Fibroblast of mammary gland (primary cell): ENCODE results near the gene LRP6.

Experiments used
- DNase-seq: peaks from one replicate; pipeline ENCODE4 v3.0.0-alpha.2; 2010; ENCODE audit warnings: low read depth
- H3K4me3 ChIP-seq: 2 replicates; pipeline ENCODE4 v1.5.1; 2011; ENCODE audit warnings: low read depth, mild to moderate bottlenecking, low read length, moderate library complexity; ENCODE audit not compliant: control insufficient read depth
- TF ChIP-seq, protein P1 (sequence below): conservative IDR thresholded peaks from 2 replicates; pipeline ENCODE4 v1.5.1; 2011; ENCODE audit warnings: low read depth, low read length, inconsistent platforms; ENCODE audit not compliant: control insufficient read depth, insufficient read depth

The LRP6 gene

DNA sequence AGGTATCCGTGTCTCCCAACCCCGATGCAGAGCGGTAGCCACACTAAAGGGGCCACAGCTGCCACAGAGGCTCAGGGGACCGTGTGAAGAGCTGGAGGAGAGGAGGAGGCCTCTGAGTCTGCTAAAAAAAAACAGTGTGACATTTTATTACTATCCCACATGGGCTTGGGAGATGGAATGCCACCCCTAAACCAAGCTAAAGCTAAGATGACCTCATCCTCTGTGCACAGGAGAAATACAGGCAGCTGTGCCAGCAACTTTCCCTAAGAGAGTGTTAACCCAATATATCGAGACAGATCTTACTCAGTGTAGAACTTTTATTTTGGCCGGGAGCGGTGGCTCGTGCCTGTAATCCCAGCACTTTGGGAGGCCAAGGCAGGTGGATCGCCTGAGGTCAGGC is 178.1 kb downstream of the LRP6 start:
- TF ChIP-seq, protein P1, sequence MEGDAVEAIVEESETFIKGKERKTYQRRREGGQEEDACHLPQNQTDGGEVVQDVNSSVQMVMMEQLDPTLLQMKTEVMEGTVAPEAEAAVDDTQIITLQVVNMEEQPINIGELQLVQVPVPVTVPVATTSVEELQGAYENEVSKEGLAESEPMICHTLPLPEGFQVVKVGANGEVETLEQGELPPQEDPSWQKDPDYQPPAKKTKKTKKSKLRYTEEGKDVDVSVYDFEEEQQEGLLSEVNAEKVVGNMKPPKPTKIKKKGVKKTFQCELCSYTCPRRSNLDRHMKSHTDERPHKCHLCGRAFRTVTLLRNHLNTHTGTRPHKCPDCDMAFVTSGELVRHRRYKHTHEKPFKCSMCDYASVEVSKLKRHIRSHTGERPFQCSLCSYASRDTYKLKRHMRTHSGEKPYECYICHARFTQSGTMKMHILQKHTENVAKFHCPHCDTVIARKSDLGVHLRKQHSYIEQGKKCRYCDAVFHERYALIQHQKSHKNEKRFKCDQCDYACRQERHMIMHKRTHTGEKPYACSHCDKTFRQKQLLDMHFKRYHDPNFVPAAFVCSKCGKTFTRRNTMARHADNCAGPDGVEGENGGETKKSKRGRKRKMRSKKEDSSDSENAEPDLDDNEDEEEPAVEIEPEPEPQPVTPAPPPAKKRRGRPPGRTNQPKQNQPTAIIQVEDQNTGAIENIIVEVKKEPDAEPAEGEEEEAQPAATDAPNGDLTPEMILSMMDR = no peak
- no peak overlapping the region for H3K4me3 ChIP-seq
- no peak for DNase-seq

DNA sequence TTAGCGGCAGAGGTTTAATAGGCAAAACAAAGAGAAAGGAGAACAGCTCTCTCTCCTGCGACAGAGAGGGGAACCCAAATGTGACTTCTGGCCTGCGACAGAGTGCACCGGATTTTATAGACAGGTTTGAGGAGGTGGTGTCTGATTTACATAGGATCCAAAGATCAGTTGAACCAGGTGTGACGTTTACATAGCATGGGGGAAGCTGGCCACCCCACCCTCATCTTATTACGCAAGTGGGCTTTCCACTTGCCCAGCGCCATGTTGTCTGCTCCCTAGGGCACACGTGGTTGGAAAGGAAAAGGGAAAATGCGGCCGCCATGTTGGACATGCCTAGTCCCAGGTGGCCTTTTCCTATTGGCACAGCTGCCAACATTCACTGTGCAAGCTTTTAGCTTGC is 178.7 kb downstream of the LRP6 start:
- H3K4me3 ChIP-seq = no peak overlapping the region
- TF ChIP-seq, protein P1 = no peak
- DNase-seq = no peak

DNA sequence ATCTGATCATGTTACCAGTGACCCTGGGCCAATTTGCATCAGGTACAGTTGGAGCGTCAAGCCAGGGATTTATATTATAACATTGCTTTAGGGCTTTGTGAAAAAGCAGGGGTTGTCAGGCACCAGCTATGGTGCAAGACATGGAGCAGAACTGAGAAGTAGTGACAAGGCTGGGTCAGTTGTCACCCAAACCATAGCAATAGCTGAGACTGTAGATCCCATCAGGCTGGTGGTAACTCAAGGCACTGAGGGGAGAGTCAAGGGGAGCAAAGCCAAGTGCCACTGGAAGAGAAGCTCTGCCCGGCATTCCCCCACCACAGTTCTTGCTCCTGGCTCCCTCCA is 179.2 kb downstream of the LRP6 start:
- TF ChIP-seq, protein P1 = no peak
- H3K4me3 ChIP-seq = no peak overlapping the region
- no peak for DNase-seq

DNA sequence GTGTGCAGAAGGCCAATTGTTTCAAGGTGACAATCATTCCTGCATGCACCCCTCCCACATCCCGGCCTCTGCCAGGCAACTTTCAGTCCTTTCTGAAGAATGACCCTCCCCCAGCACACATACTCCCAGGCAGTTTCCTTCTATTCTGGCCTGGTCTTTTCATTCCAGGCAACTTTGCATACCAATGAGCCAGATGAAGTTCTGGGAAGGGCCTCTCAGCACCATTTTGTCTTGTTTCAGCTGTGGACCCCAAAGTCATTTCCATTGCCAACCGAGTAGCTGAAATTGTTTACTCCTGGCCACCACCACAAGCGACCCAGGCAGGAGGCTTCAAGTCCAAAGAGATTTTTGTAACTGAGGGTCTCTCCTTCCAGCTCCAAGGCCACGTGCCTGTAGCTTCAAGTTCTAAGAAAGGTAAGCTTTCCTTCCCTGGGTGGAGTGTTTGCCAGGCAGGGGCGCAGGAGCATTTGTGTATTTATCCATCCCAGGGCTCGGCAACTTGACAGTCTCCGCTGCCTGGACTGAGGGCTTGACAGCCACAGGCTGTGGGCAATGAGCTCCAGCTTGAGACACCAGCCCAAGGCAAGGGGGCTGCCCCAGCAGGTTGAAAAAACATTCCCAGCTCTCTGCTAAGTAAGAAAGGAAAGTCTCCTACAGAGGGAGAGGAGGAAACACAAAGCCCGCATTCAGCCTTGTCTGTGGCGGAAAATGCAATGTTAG is 179.7 kb downstream of the LRP6 start:
- TF ChIP-seq, protein P1 = no peak
- no peak for DNase-seq
- H3K4me3 ChIP-seq = no peak overlapping the region

DNA sequence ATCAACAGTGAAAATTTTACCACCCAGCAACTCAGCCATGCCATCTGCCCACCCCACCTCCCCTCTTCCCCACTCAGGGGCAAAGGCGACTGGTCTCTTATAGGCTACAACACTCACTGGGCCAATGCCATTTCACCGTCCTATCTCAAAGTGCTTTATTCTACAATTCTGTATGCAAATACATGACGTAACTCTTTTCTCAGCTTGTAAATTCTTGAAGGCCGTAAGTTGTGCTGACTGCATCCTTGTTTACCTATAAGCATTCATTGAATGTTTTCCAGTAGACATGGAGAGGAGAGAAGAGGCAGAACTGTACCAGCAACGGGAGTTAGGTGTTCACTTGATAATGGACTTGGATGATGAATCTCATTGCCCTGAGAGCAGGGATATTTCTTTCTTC is 180.5 kb downstream of the LRP6 start:
- TF ChIP-seq, protein P1 = no peak

DNA sequence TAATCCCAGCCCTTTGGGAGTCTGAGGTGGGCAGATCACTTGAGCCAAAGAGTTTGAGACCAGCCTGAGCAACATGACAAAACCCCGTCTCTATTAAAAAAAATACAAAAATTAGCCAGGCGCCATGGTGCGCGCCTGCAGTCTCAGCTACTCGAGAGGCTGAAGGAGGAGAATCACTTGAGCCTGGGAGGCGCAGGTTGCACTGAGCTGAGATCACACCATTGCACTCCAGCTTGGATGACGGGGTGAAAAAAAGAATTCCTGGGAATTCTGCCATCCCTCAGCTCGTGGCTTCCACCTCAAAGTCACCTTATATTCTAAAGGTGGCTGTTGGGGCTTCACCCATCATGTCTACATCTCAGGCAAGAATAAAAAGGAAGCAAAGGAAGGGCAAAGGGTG is 183.2 kb downstream of the LRP6 start:
- DNase-seq = no peak

More for the DNA sequence above, 180.5 kb downstream of the LRP6 start:
- no peak overlapping the region for H3K4me3 ChIP-seq
- DNase-seq = no peak

More for the DNA sequence above, 183.2 kb downstream of the LRP6 start:
- TF ChIP-seq, protein P1 = no peak
- H3K4me3 ChIP-seq = no peak overlapping the region
